Activated CD8-positive, alpha-beta T cell treated with anti-CD3 and anti-CD28 coated beads for 36 hours (primary cell): ENCODE measurements around the gene TMEM14B. TPM values are rescaled to one million over a fixed set of nuclear protein-coding genes. Genes with fewer than 3 reads are reported as not detected.
A peak's percentile ranks its signal among the peaks of the same experiment; 100 is the strongest.
"Not testable (repeated sequence)": the region's sequence is repeated elsewhere in the genome, so short reads cannot be mapped to it uniquely, and the experiment has no call there.

Experiments
- ATAC-seq: fragments of 200-7000 bp; cut with Tn5 transposase; one replicate; pipeline ENCODE4 v1.10.0; 2021; ENCODE audit warnings: mild to moderate bottlenecking, moderate library complexity
- CTCF ChIA-PET: fragments of 350-600 bp; sonication (Branson Sonifier 250); formaldehyde crosslinking; loops from one replicate; lab custom pipeline; 2021; ENCODE audit warnings: antibody characterized with exemption; lab: Charles Lee
- POLR2A ChIA-PET: fragments of 350-600 bp; sonication (Branson Sonifier 250); formaldehyde crosslinking; loops from one replicate; lab custom pipeline; 2021; ENCODE audit warnings: antibody characterized with exemption; lab: Charles Lee
- DNase-seq: peaks from one replicate; pipeline ENCODE4 v3.0.0-alpha.2; 2020
- H3K27ac Mint-ChIP-seq: one replicate; pipeline ENCODE4 v1.8.0; 2021; ENCODE audit warnings: mild to moderate bottlenecking, mixed read lengths
- H3K27me3 Mint-ChIP-seq: one replicate; pipeline ENCODE4 v1.8.0; 2021; ENCODE audit warnings: mixed read lengths
- H3K36me3 Mint-ChIP-seq: one replicate; pipeline ENCODE4 v1.8.0; 2021; ENCODE audit warnings: low read depth, mixed read lengths
- H3K4me1 Mint-ChIP-seq: one replicate; pipeline ENCODE4 v1.8.0; 2021; ENCODE audit warnings: low read depth, mixed read lengths
- H3K4me3 Mint-ChIP-seq: one replicate; pipeline ENCODE4 v1.8.0; 2021; ENCODE audit warnings: mild to moderate bottlenecking, moderate library complexity, mixed read lengths
- H3K9me3 Mint-ChIP-seq: one replicate; pipeline ENCODE4 v1.8.0; 2021; ENCODE audit warnings: mixed read lengths
- intact Hi-C: fragments of 100-400 bp; cut with micrococcal nuclease; formaldehyde crosslinking; loops from one replicate; pipeline ENCODE4 v1.10.0; 2022
- total RNA-seq, 2 experiments: library from RNA; stranded (reverse); gene quantifications; one replicate each; pipeline ENCODE4 v1.2.3, GENCODE V29; 2021
- TF ChIP-seq, protein P1 (sequence below): fragments of 200-600 bp; IDR thresholded peaks from one replicate; pipeline ENCODE4 v1.8.0; 2022; ENCODE audit warnings: antibody characterized with exemption, mild to moderate bottlenecking

Gene TMEM14B
- total RNA-seq, 2 experiments from 2014 or later = 92.1 to 94.2 TPM

DNA sequence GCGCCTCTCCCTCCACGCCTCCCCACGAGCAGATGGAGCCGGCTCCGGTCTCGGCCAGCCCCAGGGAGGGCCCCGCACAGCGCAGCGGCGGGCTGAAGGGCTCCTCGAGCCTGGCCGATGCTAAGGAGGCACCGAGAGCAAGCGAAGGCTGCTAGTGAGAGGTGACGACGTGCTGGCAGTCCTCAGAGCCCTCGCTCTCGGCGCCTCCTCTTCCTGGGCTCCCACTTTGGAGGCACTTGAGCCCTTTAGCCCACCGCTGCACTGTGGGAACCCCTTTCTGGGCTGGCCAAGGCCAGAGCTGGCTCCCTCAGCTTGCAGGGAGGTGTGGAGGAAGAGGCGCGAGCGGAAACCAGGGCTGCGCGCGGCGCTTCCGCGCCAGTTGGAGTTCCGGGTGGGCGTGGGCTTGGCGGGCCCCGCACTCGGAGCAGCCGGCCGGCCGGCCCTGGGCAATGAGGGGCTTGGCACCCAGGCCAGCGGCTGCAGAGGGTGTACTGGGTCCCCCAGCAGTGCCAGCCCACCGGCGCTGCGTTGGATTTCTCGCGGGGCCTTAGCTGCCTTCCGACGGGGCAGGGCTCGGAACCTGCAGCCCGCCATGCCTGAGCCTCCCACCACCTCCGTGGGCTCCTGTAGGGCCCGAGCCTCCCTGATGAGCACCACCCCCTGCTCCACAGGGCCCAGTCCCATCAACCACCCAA is 27.2 kb upstream of the TMEM14B start:
- DNase-seq = peak; percentile 60
- peak; percentile 21 for ATAC-seq
- intact Hi-C loops = no loop called here
- H3K9me3 Mint-ChIP-seq = peaks cover 17% of the 10 kb centered on the region
- H3K4me1 Mint-ChIP-seq = peaks cover 39% of the 10 kb centered on the region
- H3K4me3 Mint-ChIP-seq = peak overlapping the region; percentile 91
- H3K36me3 Mint-ChIP-seq = peaks cover 13% of the 10 kb centered on the region
- POLR2A ChIA-PET = interaction anchor here (1.0 to 2.8 kb wide), 5 partner anchors 9 to 25 kb away, joined by 3 to 21 read pairs (median 3); partner anchors contain the start of genes C6orf52 and PAK1IP1
- TF ChIP-seq, protein P1, sequence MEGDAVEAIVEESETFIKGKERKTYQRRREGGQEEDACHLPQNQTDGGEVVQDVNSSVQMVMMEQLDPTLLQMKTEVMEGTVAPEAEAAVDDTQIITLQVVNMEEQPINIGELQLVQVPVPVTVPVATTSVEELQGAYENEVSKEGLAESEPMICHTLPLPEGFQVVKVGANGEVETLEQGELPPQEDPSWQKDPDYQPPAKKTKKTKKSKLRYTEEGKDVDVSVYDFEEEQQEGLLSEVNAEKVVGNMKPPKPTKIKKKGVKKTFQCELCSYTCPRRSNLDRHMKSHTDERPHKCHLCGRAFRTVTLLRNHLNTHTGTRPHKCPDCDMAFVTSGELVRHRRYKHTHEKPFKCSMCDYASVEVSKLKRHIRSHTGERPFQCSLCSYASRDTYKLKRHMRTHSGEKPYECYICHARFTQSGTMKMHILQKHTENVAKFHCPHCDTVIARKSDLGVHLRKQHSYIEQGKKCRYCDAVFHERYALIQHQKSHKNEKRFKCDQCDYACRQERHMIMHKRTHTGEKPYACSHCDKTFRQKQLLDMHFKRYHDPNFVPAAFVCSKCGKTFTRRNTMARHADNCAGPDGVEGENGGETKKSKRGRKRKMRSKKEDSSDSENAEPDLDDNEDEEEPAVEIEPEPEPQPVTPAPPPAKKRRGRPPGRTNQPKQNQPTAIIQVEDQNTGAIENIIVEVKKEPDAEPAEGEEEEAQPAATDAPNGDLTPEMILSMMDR = no peak
- no peaks in the 10 kb centered on the region for H3K27me3 Mint-ChIP-seq
- CTCF ChIA-PET = interaction anchor here (1.2 to 2.4 kb wide), 3 partner anchors 9 to 210 kb away, joined by 4 to 7 read pairs (median 6); partner anchors contain the start of genes C6orf52 and PAK1IP1
- peak overlapping the region; percentile 92 for H3K27ac Mint-ChIP-seq

DNA sequence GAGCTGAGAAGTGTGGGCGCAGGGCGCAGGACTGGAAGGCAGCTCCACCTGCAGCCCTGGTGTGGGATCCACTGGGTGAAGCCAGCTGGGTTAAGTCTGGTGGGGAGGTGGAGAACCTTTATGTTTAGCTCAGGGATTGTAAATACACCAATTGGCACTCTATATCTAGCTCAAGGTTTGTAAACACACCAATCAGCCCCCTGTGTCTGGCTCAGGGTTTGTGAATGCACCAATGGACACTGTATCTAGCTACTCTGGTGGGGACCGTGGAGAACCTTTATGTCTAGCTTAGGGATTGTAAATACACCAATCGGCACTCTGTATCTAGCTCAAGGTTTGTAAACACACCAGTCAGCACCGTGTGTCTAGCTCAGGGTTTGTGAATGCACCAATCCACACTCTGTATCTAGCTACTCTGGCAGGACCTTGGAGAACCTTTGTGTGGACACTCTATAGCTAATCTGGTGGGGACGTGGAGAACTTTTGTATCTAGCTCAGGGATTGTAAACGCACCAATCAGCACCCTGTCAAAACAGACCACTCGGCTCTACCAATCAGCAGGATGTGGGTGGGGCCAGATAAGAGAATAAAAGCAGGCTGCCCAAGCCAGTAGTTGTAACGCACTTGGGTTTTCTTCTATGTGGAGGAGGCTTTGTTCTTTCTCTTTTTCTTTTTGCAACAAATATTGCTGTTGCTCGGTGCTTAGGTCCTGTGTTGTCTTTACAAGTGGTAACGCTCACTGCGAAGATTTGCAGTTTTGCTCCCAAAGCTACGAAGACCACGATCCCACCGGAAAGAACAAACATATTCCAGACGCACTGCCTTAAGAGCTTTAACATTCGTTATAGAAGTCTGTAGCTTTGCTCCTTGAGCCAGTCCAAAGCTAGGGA is 26.4 kb upstream of the TMEM14B start:
- intact Hi-C loops, ATAC-seq, H3K27me3 Mint-ChIP-seq: not testable (repeated sequence)
- H3K36me3 Mint-ChIP-seq = peaks cover 20% of the 10 kb centered on the region
- H3K27ac Mint-ChIP-seq = peak overlapping the region; percentile 92
- peak overlapping the region; percentile 91 for H3K4me3 Mint-ChIP-seq
- peaks cover 17% of the 10 kb centered on the region for H3K9me3 Mint-ChIP-seq
- ChIA-PET POLR2A (interaction anchor here (0.7 to 2.8 kb wide), 6 partner anchors 10 to 117 kb away, joined by 3 to 21 read pairs (median 4); partner anchors contain the start of genes C6orf52, MAK and PAK1IP1), CTCF (interaction anchor here (0.8 to 2.4 kb wide), 2 partner anchors 14 to 211 kb away, joined by 3 to 6 read pairs; no protein-coding TSS in a partner anchor)
- peak; percentile 55 for DNase-seq
- H3K4me1 Mint-ChIP-seq = peaks cover 41% of the 10 kb centered on the region

DNA sequence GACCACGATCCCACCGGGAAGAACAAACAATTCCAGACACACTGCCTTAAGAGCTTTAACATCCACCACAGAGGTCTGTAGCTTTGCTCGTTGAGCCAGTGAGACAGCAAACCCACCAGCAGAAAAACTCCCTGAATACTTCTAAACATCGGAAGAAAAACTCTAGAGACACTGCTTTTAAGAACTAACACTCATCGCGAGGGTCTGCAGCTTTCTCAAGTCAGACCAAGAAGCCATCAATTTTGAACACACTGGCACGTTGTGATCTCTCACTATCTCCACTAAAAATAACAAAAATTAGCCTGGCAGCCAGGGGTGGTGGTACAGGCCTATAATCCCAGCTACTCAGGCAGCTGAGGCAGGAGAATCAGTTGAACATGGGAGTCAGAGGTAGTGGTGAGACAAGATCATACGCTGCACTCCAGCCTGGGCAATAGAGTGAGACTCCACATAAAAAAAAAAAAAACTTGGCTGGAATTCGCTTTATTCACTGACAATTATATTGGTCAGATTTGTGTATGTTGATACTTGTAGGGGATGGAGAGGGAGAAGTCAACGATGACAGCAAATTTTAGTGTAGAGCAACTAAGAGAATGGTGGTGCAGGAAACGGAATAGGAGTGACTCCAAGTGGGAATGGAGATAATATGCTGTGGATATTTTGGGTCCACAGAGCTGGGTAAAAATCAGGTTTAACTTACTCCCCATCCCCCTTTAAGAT is 25.6 kb upstream of the TMEM14B start:
- POLR2A ChIA-PET = interaction anchor here (0.7 to 3.2 kb wide), 5 partner anchors 17 to 117 kb away, joined by 3 to 21 read pairs (median 4); partner anchors contain the start of genes C6orf52, MAK, PAK1IP1 and TMEM14B
- TF ChIP-seq, protein P1 = no peak
- CTCF ChIA-PET = interaction anchor here (0.8 to 2.4 kb wide), 2 partner anchors 14 to 212 kb away, joined by 3 to 6 read pairs; no protein-coding TSS in a partner anchor
- DNase-seq (peak; percentile 11), ATAC-seq (no peak)
- H3K4me1 Mint-ChIP-seq = peaks cover 43% of the 10 kb centered on the region
- intact Hi-C loops = no loop called here
- peaks cover 17% of the 10 kb centered on the region for H3K9me3 Mint-ChIP-seq
- H3K36me3 Mint-ChIP-seq = peaks cover 23% of the 10 kb centered on the region
- peak overlapping the region; percentile 92 for H3K27ac Mint-ChIP-seq
- peak overlapping the region; percentile 91 for H3K4me3 Mint-ChIP-seq
- H3K27me3 Mint-ChIP-seq = no peaks in the 10 kb centered on the region

DNA sequence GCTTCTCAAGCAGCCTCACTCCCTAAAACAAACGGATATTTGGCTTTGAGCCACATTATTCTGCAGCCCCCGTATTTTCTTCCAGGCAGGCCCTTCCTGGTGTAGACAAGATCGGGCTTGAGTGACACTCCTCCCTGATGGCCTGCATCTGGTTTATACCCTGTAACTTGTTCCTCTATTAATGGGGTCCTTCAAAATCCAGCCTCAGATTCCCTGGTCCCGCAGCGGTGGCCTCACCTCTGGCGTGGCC is 25.1 kb upstream of the TMEM14B start:
- H3K36me3 Mint-ChIP-seq = peaks cover 26% of the 10 kb centered on the region
- ChIA-PET POLR2A (interaction anchor here (1.5 to 3.2 kb wide), 3 partner anchors 17 to 27 kb away, joined by 4 to 21 read pairs (median 20); partner anchors contain the start of genes C6orf52, PAK1IP1 and TMEM14B), CTCF (interaction anchor here (2.4 kb wide), 1 partner anchor 212 kb away, joined by 6 read pairs; no protein-coding TSS in a partner anchor)
- no peaks in the 10 kb centered on the region for H3K27me3 Mint-ChIP-seq
- intact Hi-C loops = no loop called here
- TF ChIP-seq, protein P1 = no peak
- ATAC-seq (no peak), DNase-seq (no peak)
- H3K27ac Mint-ChIP-seq = peak overlapping the region; percentile 92
- H3K9me3 Mint-ChIP-seq = peaks cover 17% of the 10 kb centered on the region
- H3K4me3 Mint-ChIP-seq = peak overlapping the region; percentile 91
- H3K4me1 Mint-ChIP-seq = peaks cover 45% of the 10 kb centered on the region
